ENCODE data around the gene BLID.

DNA sequence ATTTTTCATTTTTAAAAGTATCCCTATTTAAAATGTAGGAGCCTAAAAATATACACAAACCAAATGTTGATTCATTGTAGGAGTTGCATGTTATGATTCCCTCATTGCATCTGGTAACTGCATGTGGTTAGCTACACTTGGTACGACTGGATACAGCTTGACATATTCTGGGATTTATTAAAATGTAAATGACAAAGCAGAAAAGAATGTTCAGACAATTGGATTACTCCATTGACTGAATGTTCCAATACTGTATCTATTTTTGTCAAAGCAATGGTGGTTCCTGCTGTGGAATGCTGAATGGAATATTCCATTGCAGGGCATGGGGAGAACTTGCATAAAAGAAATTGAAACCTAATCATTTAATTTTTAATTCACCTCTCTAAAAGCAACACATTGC lies 30.8 kb downstream of the BLID start:
- TF ChIP-seq, protein P1, sequence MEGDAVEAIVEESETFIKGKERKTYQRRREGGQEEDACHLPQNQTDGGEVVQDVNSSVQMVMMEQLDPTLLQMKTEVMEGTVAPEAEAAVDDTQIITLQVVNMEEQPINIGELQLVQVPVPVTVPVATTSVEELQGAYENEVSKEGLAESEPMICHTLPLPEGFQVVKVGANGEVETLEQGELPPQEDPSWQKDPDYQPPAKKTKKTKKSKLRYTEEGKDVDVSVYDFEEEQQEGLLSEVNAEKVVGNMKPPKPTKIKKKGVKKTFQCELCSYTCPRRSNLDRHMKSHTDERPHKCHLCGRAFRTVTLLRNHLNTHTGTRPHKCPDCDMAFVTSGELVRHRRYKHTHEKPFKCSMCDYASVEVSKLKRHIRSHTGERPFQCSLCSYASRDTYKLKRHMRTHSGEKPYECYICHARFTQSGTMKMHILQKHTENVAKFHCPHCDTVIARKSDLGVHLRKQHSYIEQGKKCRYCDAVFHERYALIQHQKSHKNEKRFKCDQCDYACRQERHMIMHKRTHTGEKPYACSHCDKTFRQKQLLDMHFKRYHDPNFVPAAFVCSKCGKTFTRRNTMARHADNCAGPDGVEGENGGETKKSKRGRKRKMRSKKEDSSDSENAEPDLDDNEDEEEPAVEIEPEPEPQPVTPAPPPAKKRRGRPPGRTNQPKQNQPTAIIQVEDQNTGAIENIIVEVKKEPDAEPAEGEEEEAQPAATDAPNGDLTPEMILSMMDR (IDR thresholded peaks at IDR 0.05; ENCODE audit: insufficient read depth, low read length, poor library complexity, severe bottlenecking), result no peak
- TF ChIP-seq EZH2phosphoT487 (conservative IDR thresholded peaks at IDR 0.05; ENCODE audit: low read length), result no peak
